GM12875 (cell line): Measurements from ENCODE around the gene FGGY.

Experiments used
- H3K4me3 ChIP-seq: one replicate; pipeline ENCODE4 v1.5.1; 2011; ENCODE audit warnings: low read depth, low read length, control low read depth
- CTCF ChIP-seq: IDR thresholded peaks from 2 replicates; pipeline ENCODE4 v1.5.1; 2011; ENCODE audit warnings: low read depth, mild to moderate bottlenecking, control low read depth, inconsistent platforms, low read length, moderate library complexity, borderline replicate concordance; ENCODE audit not compliant: insufficient read depth

Gene FGGY

DNA sequence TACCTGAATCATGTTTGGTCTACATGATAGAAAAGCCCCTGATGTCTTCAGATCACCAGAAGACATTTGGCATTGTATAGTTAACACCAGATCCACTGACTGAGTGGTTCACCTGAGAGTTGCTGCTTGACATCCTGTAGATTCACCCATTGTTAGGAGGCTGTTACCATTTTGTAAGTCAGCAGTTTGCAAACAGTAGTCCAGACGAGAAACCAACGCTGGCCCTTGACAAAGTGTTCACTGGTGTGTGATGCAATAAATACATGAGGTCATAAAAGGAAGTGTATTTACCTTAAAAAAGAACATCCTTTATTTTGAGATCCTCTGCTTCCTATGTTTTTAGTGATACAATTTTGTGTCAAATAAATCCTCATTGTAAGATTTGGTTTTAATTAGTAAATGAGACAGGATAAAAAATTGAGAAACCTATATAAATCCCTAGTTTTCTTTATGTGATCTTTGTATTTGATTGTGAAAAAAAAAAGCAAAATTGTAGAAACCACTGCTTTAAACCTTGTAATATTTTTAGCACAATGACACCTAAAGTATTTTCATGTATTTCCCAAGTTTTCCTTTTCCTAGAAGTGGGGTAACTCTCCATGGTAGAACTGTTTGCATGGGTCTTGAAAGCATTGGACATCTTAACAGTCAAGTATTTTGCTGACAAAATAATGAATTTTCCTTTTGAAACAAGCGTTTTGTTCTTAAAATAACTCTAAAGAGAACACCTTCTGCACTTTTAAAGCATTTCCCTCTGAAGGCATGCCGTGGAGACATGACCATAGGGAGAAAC lies 204.3 kb downstream of the FGGY start:
- no peak overlapping the region for H3K4me3 ChIP-seq
- no peak for TF ChIP-seq CTCF

DNA sequence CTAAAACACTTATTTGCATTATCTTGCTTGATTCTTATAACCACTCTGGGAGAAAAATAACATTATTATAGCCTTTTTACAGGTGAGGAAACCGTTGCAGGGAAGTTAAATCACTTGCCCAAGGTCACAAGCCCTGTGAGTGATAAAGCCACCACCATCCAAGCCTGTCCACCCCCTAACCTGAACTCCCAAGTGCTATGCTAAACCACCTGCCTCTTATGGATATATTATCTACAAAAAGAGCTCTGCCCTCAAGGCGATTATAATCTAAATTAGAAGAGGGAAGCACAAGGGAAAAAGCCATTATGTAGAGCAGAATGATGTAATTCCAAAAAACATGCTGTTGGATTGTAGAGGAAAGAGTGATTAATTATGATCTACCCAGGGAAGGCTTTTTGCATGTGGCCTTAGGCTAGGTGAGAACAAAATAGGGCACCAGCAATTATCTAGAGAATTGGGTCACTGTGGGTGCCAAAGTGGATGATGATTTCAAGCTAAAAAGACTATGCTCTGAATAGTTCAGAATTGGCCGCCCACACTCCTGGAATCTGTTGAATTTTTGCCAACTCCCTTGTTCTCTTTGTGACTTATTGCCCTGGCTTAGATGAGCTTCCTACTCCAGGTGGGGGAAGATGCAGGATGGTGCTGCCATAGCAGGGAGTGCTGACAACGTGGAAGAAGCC lies 205.3 kb downstream of the FGGY start:
- H3K4me3 ChIP-seq: no peak overlapping the region
- TF ChIP-seq CTCF: no peak

DNA sequence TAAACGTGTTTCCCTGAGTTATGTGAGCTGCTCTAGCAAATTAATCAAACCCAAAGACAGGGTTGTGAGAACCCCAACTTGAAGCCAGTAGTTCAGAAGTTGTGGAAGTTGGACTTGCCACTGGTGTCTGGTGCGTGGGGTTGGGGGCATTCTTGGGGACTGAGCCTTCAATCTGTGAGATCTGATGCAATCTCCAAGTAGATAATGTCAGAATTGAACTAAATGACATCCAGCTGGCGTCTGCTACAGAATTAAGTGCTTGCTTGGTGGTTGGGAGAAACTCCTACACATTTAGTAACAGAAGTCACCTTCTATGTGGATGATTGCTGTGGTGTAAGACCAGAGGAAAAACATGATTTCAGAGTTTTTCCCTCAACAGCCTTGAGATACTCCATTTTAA lies 207.4 kb downstream of the FGGY start:
- no peak overlapping the region for H3K4me3 ChIP-seq
- no peak for TF ChIP-seq CTCF

GRCh38 chr1:59505596-59506028 lies 208.7 kb downstream of the FGGY start:
- H3K4me3 ChIP-seq: no peak overlapping the region
- no peak for TF ChIP-seq CTCF

GRCh38 chr1:59506952-59507351 lies 210.1 kb downstream of the FGGY start:
- no peak for TF ChIP-seq CTCF
- H3K4me3 ChIP-seq: no peak overlapping the region

DNA sequence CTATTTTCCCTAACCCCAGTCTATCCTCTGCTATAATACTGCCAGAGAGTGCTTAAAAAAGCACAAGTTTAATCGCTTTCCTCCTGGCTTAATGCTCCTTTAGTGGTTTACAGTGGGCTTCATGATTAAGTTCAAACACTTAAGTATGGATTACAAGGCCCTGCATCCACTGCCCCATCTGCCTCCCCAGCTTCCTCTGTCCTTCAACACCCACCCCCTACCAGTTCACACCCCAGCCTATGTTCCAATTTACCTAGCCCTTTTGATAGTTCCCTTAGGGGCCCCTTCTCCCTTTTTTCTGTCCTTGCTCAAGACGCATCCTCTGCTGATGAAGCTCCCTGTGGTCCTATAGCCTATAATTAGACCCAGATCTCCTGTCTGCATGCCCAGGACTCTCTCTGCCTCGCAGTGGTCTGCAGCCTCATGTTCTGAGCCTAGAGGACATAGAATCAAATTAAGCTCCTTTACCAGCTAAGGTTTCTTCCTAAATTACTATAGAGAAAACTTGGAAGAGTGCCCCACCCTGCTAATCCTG lies 212.5 kb downstream of the FGGY start:
- no peak for TF ChIP-seq CTCF
- no peak overlapping the region for H3K4me3 ChIP-seq

DNA sequence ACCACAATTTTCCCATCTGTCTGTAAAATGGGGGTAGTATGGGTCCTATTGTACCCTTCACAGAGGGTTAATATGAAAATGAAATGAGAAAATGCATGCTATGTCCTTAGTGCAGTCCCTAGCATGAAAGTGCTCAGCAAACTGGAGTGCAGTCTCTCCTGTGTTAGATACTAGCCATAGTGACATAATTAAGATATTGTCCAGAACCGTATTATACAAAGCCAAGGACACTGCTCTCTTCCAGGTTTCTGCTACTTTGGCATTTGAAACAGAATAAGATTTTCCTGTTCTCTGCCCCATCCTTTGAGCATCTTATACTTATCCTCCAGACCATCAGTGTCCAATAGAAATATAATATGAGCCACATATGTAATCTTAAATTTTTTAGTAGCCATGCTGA lies 213.4 kb downstream of the FGGY start:
- no peak for TF ChIP-seq CTCF
- H3K4me3 ChIP-seq: no peak overlapping the region
